NCI-H1092 (cell line): ENCODE measurements around the gene HIP1R.
A peak's percentile ranks its signal among the peaks of the same experiment; 100 is the strongest.
"Not testable (repeated sequence)": the region's sequence is repeated elsewhere in the genome, so short reads cannot be mapped to it uniquely, and the experiment has no call there.

Experiments used
- DNase-seq: peaks from one replicate; lab custom pipeline; 2025; lab: John Stamatoyannopoulos, UW

HIP1R gene

GRCh38 chr12:122894193-122895121 is 59.2 kb downstream of the HIP1R start:
- DNase-seq: no peak

GRCh38 chr12:122895320-122895703 is 60.1 kb downstream of the HIP1R start:
- no peak for DNase-seq

- peak; percentile 37 for DNase-seq
Measured at GRCh38 chr12:122895704-122896636, 60.7 kb downstream of the HIP1R start, which contains the start of gene VPS37B. Gene VPS37B, minus strand, starts transcription at chr12:122896124. Its CDS starts 62 bp downstream, at chr12:122896062.

GRCh38 chr12:122896662-122897061 is 61.4 kb downstream of the HIP1R start:
- no peak for DNase-seq

GRCh38 chr12:122899887-122900286 is 64.6 kb downstream of the HIP1R start:
- DNase-seq: no peak

GRCh38 chr12:122902854-122903692 is 67.8 kb downstream of the HIP1R start:
- DNase-seq: no peak

- no peak for DNase-seq
Measured at GRCh38 chr12:122903693-122904034, 68.4 kb downstream of the HIP1R start.

- DNase-seq: not testable (repeated sequence)
Measured at GRCh38 chr12:122905258-122905657, 70.0 kb downstream of the HIP1R start.

- DNase-seq: no peak
Measured at GRCh38 chr12:122908915-122909314, 73.7 kb downstream of the HIP1R start.

GRCh38 chr12:122909442-122910288 is 74.4 kb downstream of the HIP1R start:
- DNase-seq: peak; percentile 62
